Testis (tissue), 3 donors: Measurements from ENCODE around the gene ATP2A3. TPM values are rescaled to one million over a fixed set of nuclear protein-coding genes. Genes with fewer than 3 reads are reported as not detected.

Source experiments
- DNase-seq: peaks from one replicate; pipeline ENCODE4 v3.0.0-alpha.2; 2019
- H3K27ac ChIP-seq, 2 donors: fragments of 200-600 bp; sonication (generic); one replicate each; pipeline ENCODE4 v1.5.1; 2019
- H3K27me3 ChIP-seq: fragments of 200-600 bp; sonication (generic); one replicate; pipeline ENCODE4 v1.5.1; 2019
- H3K36me3 ChIP-seq: fragments of 200-600 bp; sonication (generic); one replicate; pipeline ENCODE4 v1.5.1; 2017; ENCODE audit warnings: low read depth; ENCODE audit errors: missing control alignments
- H3K4me1 ChIP-seq: fragments of 200-600 bp; sonication (generic); one replicate; pipeline ENCODE4 v1.5.1; 2019
- H3K4me3 ChIP-seq, 2 donors: fragments of 200-600 bp; sonication (generic); one replicate each; pipeline ENCODE4 v1.5.1; 2017 to 2019
- H3K9me3 ChIP-seq: fragments of 200-600 bp; sonication (generic); one replicate; pipeline ENCODE4 v1.5.1; 2017
- POLR2A ChIP-seq: fragments of 450-650 bp; IDR thresholded peaks from one replicate; pipeline ENCODE4 v1.6.1; 2017; ENCODE audit warnings: antibody characterized with exemption, mild to moderate bottlenecking, moderate library complexity
- WGBS, 2 donors: methylation state at CpG; one replicate each; pipeline ENCODE4 v1.1.5; 2018; 5-methylcytosine and 5-hydroxymethylcytosine counted together
- intact Hi-C: fragments of 100-400 bp; cut with DNase I; formaldehyde crosslinking; loops from one replicate; pipeline ENCODE4 v1.15.1; 2023; ENCODE audit warnings: low total_unique reads
- polyA plus RNA-seq: library from polyadenylated mRNA; stranded (reverse); fragments of 350-450 nt; fragmentation: Illumina TruSeq; extraction: RNeasy Lipid Tissue Mini Kit (QIAGEN cat#74804); gene quantifications from one replicate; pipeline ENCODE4 v1.2.3, GENCODE V29; 2014; ENCODE audit warnings: low read depth, low replicate concordance; ENCODE audit not compliant: insufficient read depth
- total RNA-seq, 2 donors: library from RNA; depleted of rRNA; stranded (reverse); fragments of >200 nt; gene quantifications; one replicate each; pipeline ENCODE4 v1.2.3, GENCODE V29; 2016
- TF ChIP-seq, protein P1 (sequence below), 3 experiments: fragments of 450-650 bp in 2 of 3; fragments of 200-600 bp in 1 of 3; sonication (generic) in 1 of 3; IDR thresholded peaks; one replicate each; pipeline ENCODE4 v1.5.1; 2016 to 2019; ENCODE audit warnings: antibody characterized with exemption in 3 of 3, mild to moderate bottlenecking in 2 of 3, moderate library complexity in 1 of 3

ATP2A3 gene
- total and polyA plus RNA-seq, 3 donors from 2014 or later, result 8.0 to 19.6 (median 8.2) TPM

DNA sequence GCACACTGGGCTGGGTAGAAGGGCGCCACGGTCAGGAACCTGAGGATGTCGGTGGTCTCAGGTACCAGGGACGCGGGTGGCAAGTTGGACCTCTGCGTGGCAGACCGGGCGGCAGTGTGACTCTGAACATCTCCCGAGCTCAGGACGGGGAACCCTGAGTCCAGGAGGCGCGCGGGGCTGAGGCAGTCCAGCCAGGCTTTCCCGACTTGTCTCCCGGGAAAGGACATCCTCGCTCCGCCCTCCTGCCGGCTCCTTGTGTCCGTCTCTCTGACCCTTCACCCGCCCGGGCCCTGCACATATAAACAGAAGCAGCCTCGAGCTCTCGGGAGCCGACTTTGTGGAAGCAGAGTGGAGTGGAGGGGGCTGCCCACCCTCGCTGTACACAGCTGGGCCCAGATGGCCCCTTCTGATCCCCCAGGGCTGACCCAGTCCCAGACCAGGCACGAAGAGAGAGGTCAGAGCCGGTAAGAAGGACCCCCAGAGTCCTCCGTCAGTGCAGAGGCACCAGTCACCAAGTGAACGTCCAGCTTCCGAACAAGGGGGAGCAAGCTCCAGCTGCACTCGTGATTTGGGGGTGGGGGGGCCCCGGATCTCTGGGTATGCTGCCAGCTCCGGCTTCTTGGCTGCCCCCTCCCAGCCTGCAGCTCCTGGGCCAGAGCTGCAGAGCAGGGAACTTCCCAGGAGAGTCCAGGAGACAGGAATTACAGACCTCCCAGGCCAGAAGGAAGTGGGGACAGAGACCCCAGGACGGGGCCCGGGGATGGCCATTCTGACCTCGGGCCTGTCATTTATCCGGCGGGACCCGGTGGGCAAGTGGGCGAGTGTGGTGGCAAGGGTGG is 39.5 kb downstream of the ATP2A3 start:
- Histone ChIP-seq H3K4me1 (no peaks in the 10 kb centered on the region), H3K27me3 (no peaks in the 10 kb centered on the region), H3K36me3 (no peaks in the 10 kb centered on the region), H3K9me3 (no peaks in the 10 kb centered on the region), H3K27ac (no peak overlapping the region), H3K4me3 (no peak overlapping the region)
- intact Hi-C loops, result no loop called here
- no peak for DNase-seq
- TF ChIP-seq, protein P1, sequence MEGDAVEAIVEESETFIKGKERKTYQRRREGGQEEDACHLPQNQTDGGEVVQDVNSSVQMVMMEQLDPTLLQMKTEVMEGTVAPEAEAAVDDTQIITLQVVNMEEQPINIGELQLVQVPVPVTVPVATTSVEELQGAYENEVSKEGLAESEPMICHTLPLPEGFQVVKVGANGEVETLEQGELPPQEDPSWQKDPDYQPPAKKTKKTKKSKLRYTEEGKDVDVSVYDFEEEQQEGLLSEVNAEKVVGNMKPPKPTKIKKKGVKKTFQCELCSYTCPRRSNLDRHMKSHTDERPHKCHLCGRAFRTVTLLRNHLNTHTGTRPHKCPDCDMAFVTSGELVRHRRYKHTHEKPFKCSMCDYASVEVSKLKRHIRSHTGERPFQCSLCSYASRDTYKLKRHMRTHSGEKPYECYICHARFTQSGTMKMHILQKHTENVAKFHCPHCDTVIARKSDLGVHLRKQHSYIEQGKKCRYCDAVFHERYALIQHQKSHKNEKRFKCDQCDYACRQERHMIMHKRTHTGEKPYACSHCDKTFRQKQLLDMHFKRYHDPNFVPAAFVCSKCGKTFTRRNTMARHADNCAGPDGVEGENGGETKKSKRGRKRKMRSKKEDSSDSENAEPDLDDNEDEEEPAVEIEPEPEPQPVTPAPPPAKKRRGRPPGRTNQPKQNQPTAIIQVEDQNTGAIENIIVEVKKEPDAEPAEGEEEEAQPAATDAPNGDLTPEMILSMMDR (IDR thresholded peaks at IDR 0.05), result no peak
- TF ChIP-seq POLR2A, result no peak
- 70 to 75% methylated on average over 10 to 33 of the region's 40 CpGs for WGBS, 2 donors

DNA sequence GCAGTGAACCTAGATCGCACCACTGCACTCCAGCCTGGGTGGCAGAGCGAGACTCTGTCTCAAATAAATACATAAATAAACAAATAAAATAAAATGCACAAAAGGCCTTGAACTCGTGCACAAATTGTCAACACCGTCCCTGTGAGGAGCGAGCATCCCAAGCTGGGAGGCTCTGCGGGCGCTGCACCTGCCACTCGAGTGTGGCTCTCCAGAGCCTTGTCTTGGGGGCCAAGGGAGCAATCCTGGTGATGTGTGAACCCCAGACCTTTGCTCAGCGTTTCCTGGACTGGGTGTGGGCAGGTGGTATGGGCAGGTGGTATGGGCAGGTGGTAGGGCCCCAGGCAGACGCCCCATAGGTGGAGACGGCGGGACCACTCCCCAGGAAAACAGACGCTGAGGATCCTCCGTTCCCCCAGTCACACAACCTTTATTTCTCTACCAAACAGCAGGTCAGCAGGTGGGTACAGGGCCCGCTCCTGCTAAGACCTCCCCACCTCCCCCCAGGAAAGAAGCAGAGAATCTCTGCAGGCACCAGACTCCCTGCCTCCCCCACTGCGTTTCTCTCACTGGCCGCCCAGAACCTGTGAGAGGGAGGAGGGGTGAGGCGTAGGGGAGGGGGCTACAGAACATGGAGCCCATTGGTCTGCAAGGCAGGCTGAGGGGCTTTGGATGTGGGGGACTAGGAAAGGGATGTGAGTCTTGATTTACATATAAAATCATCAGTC is 40.6 kb downstream of the ATP2A3 start:
- Histone ChIP-seq H3K4me3 (no peak overlapping the region), H3K27me3 (no peaks in the 10 kb centered on the region), H3K4me1 (peaks cover under 1% of the 10 kb centered on the region), H3K27ac (no peak overlapping the region), H3K9me3 (no peaks in the 10 kb centered on the region), H3K36me3 (no peaks in the 10 kb centered on the region)
- TF ChIP-seq, protein P1 (IDR thresholded peaks at IDR 0.05), result no peak
- TF ChIP-seq POLR2A, result no peak
- intact Hi-C loops, result no loop called here
- WGBS, 2 donors, result 90 to 95% methylated on average over 11 to 18 of the region's 18 CpGs
- DNase-seq, result no peak

DNA sequence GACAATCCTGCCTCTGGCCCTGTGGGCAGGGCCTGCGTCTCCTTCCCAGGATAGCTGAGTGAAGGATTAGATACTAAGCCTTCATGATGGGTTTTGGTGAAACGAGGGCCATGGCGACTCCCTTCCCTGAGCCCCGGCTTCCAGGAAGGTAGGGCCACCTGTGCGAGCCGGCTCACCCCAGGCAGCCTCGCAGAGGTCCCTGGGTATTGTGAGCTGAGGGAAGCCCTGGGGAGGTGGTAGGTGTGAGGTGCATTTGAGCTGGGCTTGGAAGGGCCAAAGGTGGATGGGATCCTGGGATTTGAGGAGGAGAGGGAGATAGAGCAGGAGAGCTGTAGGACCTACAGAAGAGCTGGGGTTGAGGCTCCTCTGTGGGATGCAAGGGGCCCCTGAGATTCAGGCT is 41.5 kb downstream of the ATP2A3 start:
- intact Hi-C loops, result no loop called here
- Histone ChIP-seq H3K36me3 (no peaks in the 10 kb centered on the region), H3K27ac (no peak overlapping the region), H3K4me3 (no peak overlapping the region), H3K27me3 (no peaks in the 10 kb centered on the region), H3K9me3 (no peaks in the 10 kb centered on the region), H3K4me1 (peaks cover 5% of the 10 kb centered on the region)
- WGBS, 2 donors, result 97 to 100% methylated on average over 6 to 7 of the region's 7 CpGs
- DNase-seq, result no peak
- TF ChIP-seq POLR2A, result no peak
- TF ChIP-seq, protein P1 (IDR thresholded peaks at IDR 0.05), result no peak

DNA sequence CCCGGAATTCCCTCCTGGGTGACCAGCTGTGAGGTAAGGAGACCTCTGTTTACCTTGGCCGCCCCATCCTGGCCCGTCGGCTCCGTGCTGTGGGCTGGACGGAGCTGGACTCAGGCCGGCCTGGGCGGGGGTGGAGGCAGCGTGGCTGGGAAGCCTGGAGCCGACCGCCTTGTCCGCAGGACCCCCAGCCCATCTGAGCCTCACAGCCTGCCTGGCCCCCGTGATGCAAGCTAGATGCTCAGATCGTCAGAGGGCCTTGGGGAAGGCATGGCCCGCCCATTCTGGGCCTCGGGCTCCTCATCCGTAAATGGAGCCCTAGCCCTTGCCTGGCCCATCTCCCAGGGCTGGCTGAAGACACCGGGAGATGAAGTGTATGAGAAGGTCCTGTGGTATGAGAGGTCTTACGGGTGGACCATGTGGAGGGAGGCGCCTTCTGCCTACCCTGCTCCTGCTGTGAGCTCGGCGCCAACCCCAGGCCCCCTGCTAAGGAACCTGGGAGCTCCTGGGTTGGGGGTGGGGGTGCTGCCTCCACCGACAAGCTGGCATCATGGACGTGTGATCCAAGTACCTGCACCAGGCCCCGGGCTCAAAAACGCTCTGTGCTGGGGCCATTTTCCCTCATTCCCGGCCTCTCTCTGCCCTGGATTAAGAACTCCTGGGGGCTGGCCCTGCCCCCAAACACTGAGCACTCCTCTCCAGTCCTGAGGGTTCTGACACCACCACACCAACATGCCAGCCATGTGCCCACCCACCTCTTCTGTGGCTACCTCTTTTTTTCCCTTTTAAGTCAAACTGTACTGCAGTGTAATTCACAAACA is 42.5 kb downstream of the ATP2A3 start:
- 71 to 85% methylated on average over 6 to 27 of the region's 27 CpGs for WGBS, 2 donors
- no peak overlapping the region for H3K4me3 ChIP-seq
- no peaks in the 10 kb centered on the region for H3K27me3 ChIP-seq
- TF ChIP-seq, protein P1 (IDR thresholded peaks at IDR 0.05), result no peak
- no peak for TF ChIP-seq POLR2A
- no peak overlapping the region for H3K27ac ChIP-seq
- H3K9me3 ChIP-seq, result no peaks in the 10 kb centered on the region
- intact Hi-C loops, result no loop called here
- H3K4me1 ChIP-seq, result peaks cover 16% of the 10 kb centered on the region
- H3K36me3 ChIP-seq, result no peaks in the 10 kb centered on the region
- no peak for DNase-seq
